ENCODE data around the gene DLG1. TPM values are rescaled to one million over a fixed set of nuclear protein-coding genes. Genes with fewer than 3 reads are reported as not detected.

The DLG1 gene
- total and polyA plus RNA-seq, 9 of the 15 experiments (the other 6 are each of a cell fraction or from before 2014, with no cell fraction given), result 9.4 to 63.5 (median 43.6) TPM

- TF ChIP-seq ZHX1 (conservative IDR thresholded peaks at IDR 0.05; ENCODE audit: low read length), result no peak
- peak; percentile 92 for TF ChIP-seq POLR2A (conservative IDR thresholded peaks at IDR 0.05)
- TF ChIP-seq RBFOX2 (IDR thresholded peaks at IDR 0.05; ENCODE audit: low read depth, low read length), result peak; percentile 80
- TF ChIP-seq ATF6 (CRISPR knock-in tag; IDR thresholded peaks at IDR 0.05), result 0 out of 2 replicates have a peak, but pooled peaks have one; percentile 51
- TF ChIP-seq WHSC1 (IDR thresholded peaks at IDR 0.05; ENCODE audit: low read length), result no peak
- TF ChIP-seq ZBTB5 (IDR thresholded peaks at IDR 0.05), result no peak
- no peak for TF ChIP-seq RBM14 (IDR thresholded peaks at IDR 0.05; ENCODE audit: borderline replicate concordance, insufficient read depth, low read depth, low read length)
- no peak for TF ChIP-seq HOMEZ (CRISPR knock-in tag; IDR thresholded peaks at IDR 0.05)
- no peak for TF ChIP-seq MXD1 (CRISPR knock-in tag; IDR thresholded peaks at IDR 0.05; ENCODE audit: borderline replicate concordance, poor library complexity, severe bottlenecking)
- 0 out of 2 replicates have a peak, but pooled peaks have one; percentile 26 for TF ChIP-seq POLR2H (tag; IDR thresholded peaks at IDR 0.05; ENCODE audit: low read depth)
- no peak for TF ChIP-seq ATF3 (IDR thresholded peaks at IDR 0.05)
- TF ChIP-seq ATF3 (CRISPR knock-in tag; conservative IDR thresholded peaks at IDR 0.05), result no peak
- no peak for TF ChIP-seq BRD4 (IDR thresholded peaks at IDR 0.05)
- peak; percentile 89; the same call in 1 of the 2 replicates for TF ChIP-seq STAT6 (CRISPR knock-in tag; IDR thresholded peaks at IDR 0.05)
Observed at GRCh38 chr3:197298341-197298944, at the start of gene DLG1 (continued).
